GM12874 (cell line): ENCODE data around the gene ZNF575.

Experiments used
- CTCF ChIP-seq: IDR thresholded peaks from 2 replicates; pipeline ENCODE4 v1.5.1; 2011; ENCODE audit warnings: low read depth, mild to moderate bottlenecking, control low read depth, low read length, moderate library complexity; ENCODE audit not compliant: insufficient read depth

The ZNF575 gene

GRCh38 chr19:43503501-43504425, 29.2 kb upstream of the ZNF575 start:
- peak; percentile 41 for TF ChIP-seq CTCF

DNA sequence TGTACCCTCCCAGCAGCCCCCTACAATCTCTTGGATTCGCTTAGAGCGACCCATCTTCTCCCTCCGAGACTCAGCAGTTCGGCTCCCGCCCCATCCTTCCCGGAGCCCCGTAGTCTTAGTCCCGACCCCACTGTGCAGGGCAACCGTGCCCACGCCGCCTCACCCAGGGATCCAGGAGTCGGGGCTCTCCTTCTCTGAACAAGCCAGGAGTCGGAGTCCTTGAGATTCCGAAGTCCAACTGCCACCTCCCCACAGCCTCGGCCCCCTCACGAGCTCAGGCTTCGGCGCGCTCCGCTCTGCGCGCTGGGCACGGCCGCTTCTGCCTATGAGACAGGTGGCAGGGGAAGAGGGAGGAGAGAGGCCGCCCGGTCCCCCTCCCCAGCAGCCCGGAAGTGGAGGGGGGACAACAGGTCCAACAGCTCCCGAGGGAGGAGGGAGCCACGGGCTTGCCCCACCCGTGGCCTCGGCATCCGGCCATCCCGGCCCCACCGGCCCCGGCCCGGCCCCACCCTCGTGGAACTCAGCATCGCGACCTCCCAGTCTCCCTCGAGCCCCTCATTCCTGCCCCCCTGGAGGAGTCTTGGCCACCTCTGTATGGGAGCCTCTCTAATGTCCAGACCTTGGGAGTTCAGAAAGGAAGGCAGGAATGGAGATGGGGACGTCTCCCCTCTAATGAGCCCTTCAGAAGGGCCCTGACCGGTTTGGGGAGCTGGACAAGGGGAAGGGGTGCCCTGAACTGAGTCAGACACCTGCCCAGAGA, 28.4 kb upstream of the ZNF575 start, which contains the start of gene PHLDB3:
PHLDB3 (minus strand) TSS at position 321 of the 760 bp plus-strand sequence. CDS start 628 bp downstream, outside the sequence.
- TF ChIP-seq CTCF, result no peak

- TF ChIP-seq CTCF, result no peak
These were observed 27.9 kb upstream of the ZNF575 start for GRCh38 chr19:43505186-43505456.

- no peak for TF ChIP-seq CTCF
These were observed 27.0 kb upstream of the ZNF575 start for GRCh38 chr19:43505941-43506340.

DNA sequence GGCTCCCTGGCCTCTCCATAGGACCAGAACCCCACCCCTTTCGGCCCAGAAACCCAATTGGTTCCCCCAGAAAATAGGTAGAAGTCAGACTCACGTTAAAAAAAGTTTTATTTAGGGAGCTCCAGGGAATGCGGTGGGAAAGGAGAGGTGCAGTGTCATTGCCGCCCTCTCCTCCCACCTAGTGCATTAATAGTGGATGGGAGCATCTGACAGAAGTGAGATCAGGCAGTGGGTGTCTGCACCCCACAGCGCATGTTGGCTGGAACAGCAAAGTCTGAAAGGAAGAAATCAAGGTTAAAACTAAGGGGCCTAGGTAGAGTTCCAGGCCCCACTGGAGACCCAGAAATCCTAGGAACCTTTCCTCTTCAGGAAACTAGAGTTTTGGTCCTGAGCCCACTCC, 26.4 kb upstream of the ZNF575 start:
- no peak for TF ChIP-seq CTCF

DNA sequence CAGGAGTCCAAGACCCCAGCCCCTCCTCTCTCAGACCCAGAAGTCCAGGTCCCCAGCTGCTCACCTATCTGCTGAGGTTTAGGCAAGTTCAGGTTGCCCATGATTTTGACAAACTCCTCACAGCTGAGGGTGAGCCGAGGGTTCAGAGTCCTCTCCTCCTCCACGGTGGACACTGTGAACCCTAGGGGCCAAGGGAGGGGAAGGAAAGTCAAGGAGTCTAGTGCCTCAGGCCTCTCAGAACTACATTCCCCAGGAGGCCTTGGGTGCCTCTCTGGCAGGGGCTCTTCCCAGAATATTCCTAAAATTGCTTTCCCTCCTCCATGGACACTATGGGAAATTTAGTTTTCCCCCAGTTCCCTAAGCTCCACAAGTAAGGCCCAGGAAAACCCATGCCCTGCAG, 25.1 kb upstream of the ZNF575 start:
- TF ChIP-seq CTCF, result no peak

DNA sequence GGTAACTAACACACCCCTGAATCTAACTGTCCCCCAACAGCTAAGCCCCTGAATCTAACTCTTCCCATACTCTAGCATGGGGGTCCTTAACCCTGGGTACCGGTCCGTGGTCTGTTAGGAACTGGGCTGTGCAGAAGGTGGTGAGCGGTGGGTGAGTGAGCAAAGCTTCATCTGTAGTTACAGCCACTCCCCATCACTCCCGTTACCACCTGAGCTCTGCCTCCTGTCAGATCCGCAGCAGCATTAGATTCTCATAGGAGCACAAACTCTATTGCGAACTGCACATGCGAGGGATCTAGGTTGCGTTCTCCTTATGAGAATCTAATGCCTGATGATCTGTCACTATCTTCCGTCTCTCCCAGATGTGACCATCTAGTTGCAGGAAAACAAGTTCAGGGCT, 22.3 kb upstream of the ZNF575 start:
- TF ChIP-seq CTCF, result no peak
